PC-3 (cell line): Measurements from ENCODE around the gene EXOC4. TPM values are rescaled to one million over a fixed set of nuclear protein-coding genes. Genes with fewer than 3 reads are reported as not detected.

ENCODE experiments used
- ATAC-seq: fragments of 200-7000 bp; cut with Tn5 transposase; 2 replicates; pipeline ENCODE4 v1.9.1; 2020; ENCODE audit warnings: mild to moderate bottlenecking, moderate library complexity
- BruUV-seq: library from RNA; stranded (reverse); fragments of 400-500 nt; replicated peaks from 2 replicates; lab custom pipeline; 2021; lab: Mats Ljungman, UMichigan
- CTCF ChIA-PET: fragments of 300-600 bp; sonication (Branson Sonifier 250); formaldehyde crosslinking; loops from one replicate; lab custom pipeline; 2022; ENCODE audit warnings: antibody characterized with exemption; lab: Charles Lee
- POLR2A ChIA-PET: fragments of 300-600 bp; sonication (Branson Sonifier 250); formaldehyde crosslinking; loops from one replicate; lab custom pipeline; 2022; ENCODE audit warnings: antibody characterized with exemption; ENCODE audit not compliant: unreplicated experiment; lab: Charles Lee
- DNase-seq: peaks from one replicate; pipeline ENCODE4 v3.0.0-alpha.2; 2015
- H2AFZ ChIP-seq: fragments of 300-600 bp; sonication (generic); 2 replicates; pipeline ENCODE4 v1.6.0; 2016; ENCODE audit warnings: antibody characterized with exemption, low read length
- H3F3A ChIP-seq: fragments of 300-600 bp; sonication (generic); one replicate; pipeline ENCODE4 v1.6.0; 2017; ENCODE audit warnings: antibody characterized with exemption, low read length, control low read depth, mild to moderate bottlenecking; ENCODE audit not compliant: unreplicated experiment
- H3K27ac ChIP-seq: fragments of 300-600 bp; sonication (generic); 2 replicates; pipeline ENCODE4 v1.5.1; 2016; ENCODE audit warnings: mild to moderate bottlenecking, low read length
- H3K27me3 ChIP-seq: fragments of 300-600 bp; sonication (generic); 2 replicates; pipeline ENCODE4 v1.6.1; 2016; ENCODE audit warnings: low read length, mixed read lengths
- H3K36me3 ChIP-seq: fragments of 300-600 bp; sonication (generic); 2 replicates; pipeline ENCODE4 v1.6.1; 2016; ENCODE audit warnings: low read depth, mixed run types, low read length, mixed read lengths
- H3K4me1 ChIP-seq: fragments of 300-600 bp; sonication (generic); 2 replicates; pipeline ENCODE4 v1.5.1; 2016; ENCODE audit warnings: low read length; ENCODE audit not compliant: insufficient read depth
- H3K4me2 ChIP-seq: fragments of 300-600 bp; sonication (generic); 2 replicates; pipeline ENCODE4 v1.6.0; 2016; ENCODE audit warnings: low read length
- H3K4me3 ChIP-seq: fragments of 300-600 bp; sonication (generic); 2 replicates; pipeline ENCODE4 v1.5.1; 2016; ENCODE audit warnings: mild to moderate bottlenecking, low read length, mixed read lengths
- H3K79me2 ChIP-seq: fragments of 300-600 bp; sonication (generic); 2 replicates; pipeline ENCODE4 v1.6.1; 2017; ENCODE audit warnings: low read length, mixed read lengths
- H3K9ac ChIP-seq: fragments of 300-600 bp; sonication (generic); 2 replicates; pipeline ENCODE4 v1.6.0; 2016; ENCODE audit warnings: mild to moderate bottlenecking, low read length
- H3K9me2 ChIP-seq: fragments of 300-600 bp; sonication (generic); replicated peaks from 2 replicates; pipeline ENCODE4 v1.6.1; 2016; ENCODE audit warnings: mixed run types, low read length, mixed read lengths
- H3K9me3 ChIP-seq: fragments of 300-600 bp; sonication (generic); 2 replicates; pipeline ENCODE4 v1.6.1; 2016; ENCODE audit warnings: low read length, mixed read lengths
- H4K20me1 ChIP-seq: fragments of 300-600 bp; sonication (generic); 2 replicates; pipeline ENCODE4 v1.6.1; 2016; ENCODE audit warnings: low read length, mixed read lengths
- EZH2 ChIP-seq: fragments of 300-600 bp; sonication (generic); IDR thresholded peaks from one replicate; pipeline ENCODE4 v1.6.1; 2017; ENCODE audit warnings: antibody characterized with exemption, mild to moderate bottlenecking, low read length; ENCODE audit not compliant: unreplicated experiment
- EZH2phosphoT487 ChIP-seq: fragments of 300-600 bp; sonication (generic); IDR thresholded peaks from 2 replicates; pipeline ENCODE4 v1.6.1; 2018; ENCODE audit warnings: mild to moderate bottlenecking, antibody characterized with exemption, low read length, borderline replicate concordance
- intact Hi-C: fragments of 100-400 bp; cut with micrococcal nuclease; formaldehyde crosslinking; loops from 2 replicates; pipeline ENCODE4 v1.9.0; 2023
- total RNA-seq: library from RNA; depleted of rRNA; stranded (reverse); fragments of >200 nt; gene quantifications from 2 replicates; pipeline ENCODE4 v1.2.3, GENCODE V29; 2014
- TF ChIP-seq, protein P1 (sequence below): fragments of 300-600 bp; sonication (generic); conservative IDR thresholded peaks from 2 replicates; pipeline ENCODE4 v1.5.1; 2017; ENCODE audit warnings: antibody characterized with exemption, low read depth, mild to moderate bottlenecking, low read length

EXOC4 gene
- total RNA-seq, 1 experiment from 2014 or later = 43.5 TPM

DNA sequence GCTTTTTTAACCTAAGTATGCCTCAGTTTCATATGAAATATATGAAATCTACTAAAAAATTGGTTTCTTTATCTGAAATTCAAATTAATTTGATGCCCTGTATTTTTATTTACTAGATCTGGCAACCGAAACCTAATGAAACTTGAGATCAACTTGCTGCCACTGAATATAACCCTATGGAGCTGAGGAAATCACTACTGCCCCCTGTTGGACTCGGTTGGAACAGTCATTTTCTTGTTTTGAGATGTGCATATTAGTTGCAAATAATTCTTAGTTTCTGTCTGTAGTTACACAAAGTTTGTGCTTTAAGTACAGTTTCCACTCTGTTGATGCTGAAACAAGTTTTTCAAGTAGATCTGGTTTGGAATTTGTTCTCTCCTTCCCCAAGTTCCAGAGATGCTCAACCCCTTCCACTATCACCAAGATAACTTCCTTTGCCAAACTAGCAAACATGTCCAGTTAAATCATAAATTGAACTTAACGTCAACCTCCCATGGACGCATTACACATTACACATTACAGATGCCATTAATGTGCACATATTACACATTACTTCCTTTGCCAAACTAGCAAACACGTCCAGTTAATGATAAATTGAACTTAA, 22.2 kb upstream of the EXOC4 start:
- Histone ChIP-seq H4K20me1 (no peaks in the 10 kb centered on the region), H3K4me1 (no peaks in the 10 kb centered on the region), H3K79me2 (no peaks in the 10 kb centered on the region), H3K4me3 (no peak overlapping the region), H3K9me3 (no peaks in the 10 kb centered on the region), H3K4me2 (no peak overlapping the region), H3K36me3 (no peaks in the 10 kb centered on the region), H3K9me2 (no peaks in the 10 kb centered on the region), H3K27me3 (peaks cover 27% of the 10 kb centered on the region; the same call in 1 of the 2 replicates), H3F3A (no peaks in the 10 kb centered on the region), H3K9ac (no peak overlapping the region), H2AFZ (no peak overlapping the region), H3K27ac (no peak overlapping the region)
- ChIA-PET POLR2A (no interaction called here), CTCF (interaction anchor here (0.6 kb wide), 1 partner anchor 483 kb away, joined by 3 read pairs; no protein-coding TSS in a partner anchor)
- no TSS peak for BruUV-seq
- peak; percentile 45 for ATAC-seq
- TF ChIP-seq, protein P1, sequence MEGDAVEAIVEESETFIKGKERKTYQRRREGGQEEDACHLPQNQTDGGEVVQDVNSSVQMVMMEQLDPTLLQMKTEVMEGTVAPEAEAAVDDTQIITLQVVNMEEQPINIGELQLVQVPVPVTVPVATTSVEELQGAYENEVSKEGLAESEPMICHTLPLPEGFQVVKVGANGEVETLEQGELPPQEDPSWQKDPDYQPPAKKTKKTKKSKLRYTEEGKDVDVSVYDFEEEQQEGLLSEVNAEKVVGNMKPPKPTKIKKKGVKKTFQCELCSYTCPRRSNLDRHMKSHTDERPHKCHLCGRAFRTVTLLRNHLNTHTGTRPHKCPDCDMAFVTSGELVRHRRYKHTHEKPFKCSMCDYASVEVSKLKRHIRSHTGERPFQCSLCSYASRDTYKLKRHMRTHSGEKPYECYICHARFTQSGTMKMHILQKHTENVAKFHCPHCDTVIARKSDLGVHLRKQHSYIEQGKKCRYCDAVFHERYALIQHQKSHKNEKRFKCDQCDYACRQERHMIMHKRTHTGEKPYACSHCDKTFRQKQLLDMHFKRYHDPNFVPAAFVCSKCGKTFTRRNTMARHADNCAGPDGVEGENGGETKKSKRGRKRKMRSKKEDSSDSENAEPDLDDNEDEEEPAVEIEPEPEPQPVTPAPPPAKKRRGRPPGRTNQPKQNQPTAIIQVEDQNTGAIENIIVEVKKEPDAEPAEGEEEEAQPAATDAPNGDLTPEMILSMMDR = peak; percentile 86
- no peak for TF ChIP-seq EZH2
- intact Hi-C loops = loop anchor here (1.0 to 2.0 kb wide), 2 partner anchors 44 to 300 kb away; no protein-coding TSS in a partner anchor
- DNase-seq = peak; percentile 75

GRCh38 chr7:133233142-133233541, 19.7 kb upstream of the EXOC4 start:
- no peaks in the 10 kb centered on the region for H3K9me2 ChIP-seq
- no TSS peak for BruUV-seq
- H3K4me3 ChIP-seq = no peak overlapping the region
- ATAC-seq (no peak), DNase-seq (no peak)
- no peaks in the 10 kb centered on the region for H3F3A ChIP-seq
- CTCF ChIA-PET = no interaction called here
- POLR2A ChIA-PET = no interaction called here
- no peaks in the 10 kb centered on the region for H3K79me2 ChIP-seq
- TF ChIP-seq EZH2phosphoT487 (no peak), EZH2 (no peak)
- no peaks in the 10 kb centered on the region for H4K20me1 ChIP-seq
- H3K4me1 ChIP-seq = no peaks in the 10 kb centered on the region
- H2AFZ ChIP-seq = no peak overlapping the region
- no peaks in the 10 kb centered on the region for H3K9me3 ChIP-seq
- no peaks in the 10 kb centered on the region for H3K36me3 ChIP-seq
- no peak overlapping the region for H3K27ac ChIP-seq
- intact Hi-C loops = no loop called here
- peaks cover 27% of the 10 kb centered on the region; the same call in 1 of the 2 replicates for H3K27me3 ChIP-seq
- H3K4me2 ChIP-seq = no peak overlapping the region
- no peak overlapping the region for H3K9ac ChIP-seq

DNA sequence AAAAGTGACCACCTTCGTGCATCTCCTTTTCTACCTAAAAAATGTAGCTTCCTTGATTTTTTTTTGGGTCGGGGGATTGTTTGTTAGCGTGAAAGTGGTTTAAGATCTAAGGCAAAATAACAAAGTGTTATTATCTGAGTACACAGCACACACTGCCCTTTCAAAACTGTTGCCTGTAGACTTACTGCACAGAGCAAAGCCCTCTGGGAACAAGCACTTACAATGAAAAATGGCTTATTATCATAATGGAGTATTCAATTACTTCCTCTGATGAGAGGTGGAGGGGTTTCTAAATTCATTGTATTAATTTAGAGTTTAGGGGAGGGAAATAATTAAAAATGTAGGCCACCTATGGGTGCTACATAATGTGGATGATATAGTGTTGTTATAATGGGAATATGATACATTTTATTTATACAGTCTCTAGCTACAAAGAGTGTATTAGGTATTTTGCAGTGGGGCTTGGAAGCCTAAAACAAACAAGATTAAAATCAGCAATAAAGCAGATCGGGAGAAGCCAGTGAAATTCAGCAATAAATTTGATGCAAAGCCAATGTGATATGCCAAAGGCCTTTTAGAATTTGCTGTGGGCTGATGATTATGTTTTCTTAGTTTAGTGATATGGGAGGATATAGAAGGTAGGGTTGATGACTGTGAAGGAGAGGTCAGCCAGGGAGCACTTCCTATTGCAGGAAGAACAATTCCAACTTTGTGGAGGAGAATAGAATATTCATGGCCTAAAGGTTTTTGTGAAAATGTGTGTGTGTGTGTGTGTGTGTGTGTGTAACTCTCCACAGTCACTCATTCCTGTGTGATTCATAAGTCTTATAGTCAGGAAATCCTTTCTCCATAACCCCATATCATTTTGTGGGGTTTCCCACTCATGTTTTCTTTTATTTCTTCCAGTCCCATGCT, 17.7 kb upstream of the EXOC4 start:
- Histone ChIP-seq H4K20me1 (no peaks in the 10 kb centered on the region), H3K4me3 (no peak overlapping the region), H3K9me2 (no peaks in the 10 kb centered on the region), H3K4me2 (no peak overlapping the region), H3K4me1 (no peaks in the 10 kb centered on the region), H3K27me3 (peaks cover 30% of the 10 kb centered on the region), H3K27ac (no peak overlapping the region), H3K9me3 (no peaks in the 10 kb centered on the region), H3F3A (no peaks in the 10 kb centered on the region), H2AFZ (no peak overlapping the region), H3K79me2 (no peaks in the 10 kb centered on the region), H3K36me3 (no peaks in the 10 kb centered on the region), H3K9ac (no peak overlapping the region)
- DNase-seq (peak; percentile 28), ATAC-seq (peak; percentile 68)
- intact Hi-C loops = no loop called here
- POLR2A ChIA-PET = no interaction called here
- CTCF ChIA-PET = no interaction called here
- TF ChIP-seq EZH2phosphoT487 = no peak
- TF ChIP-seq EZH2 = no peak
- TF ChIP-seq, protein P1 = no peak
- BruUV-seq = no TSS peak
